GM12865 (cell line): ENCODE data around the gene FBXO11.

ENCODE experiments used
- DNase-seq: peaks from one replicate; pipeline ENCODE4 v3.0.0; 2010; ENCODE audit warnings: low read depth
- H3K4me3 ChIP-seq: 2 replicates; pipeline ENCODE4 v1.5.1; 2011; ENCODE audit warnings: mild to moderate bottlenecking, low read depth, low read length, control low read depth
- CTCF ChIP-seq: IDR thresholded peaks from 2 replicates; pipeline ENCODE4 v1.5.1; 2011; ENCODE audit warnings: low read length, control low read depth, low read depth, inconsistent platforms; ENCODE audit not compliant: insufficient read depth; ENCODE audit errors: missing control alignments

Gene FBXO11

GRCh38 chr2:47815764-47816163 is 90.5 kb downstream of the FBXO11 start:
- peak; percentile 41 for DNase-seq
- no peak for TF ChIP-seq CTCF
- H3K4me3 ChIP-seq: no peak overlapping the region

GRCh38 chr2:47811668-47812067 is 94.6 kb downstream of the FBXO11 start:
- TF ChIP-seq CTCF: no peak
- H3K4me3 ChIP-seq: no peak overlapping the region
- DNase-seq: no peak

- H3K4me3 ChIP-seq: no peak overlapping the region
- no peak for TF ChIP-seq CTCF
- no peak for DNase-seq
Observed at GRCh38 chr2:47810850-47811249, 95.4 kb downstream of the FBXO11 start.

- no peak overlapping the region for H3K4me3 ChIP-seq
- no peak for DNase-seq
- no peak for TF ChIP-seq CTCF
Observed at GRCh38 chr2:47809903-47810302, 96.4 kb downstream of the FBXO11 start.

GRCh38 chr2:47808614-47809013 is 97.7 kb downstream of the FBXO11 start:
- H3K4me3 ChIP-seq: no peak overlapping the region
- TF ChIP-seq CTCF: no peak
- no peak for DNase-seq

- no peak overlapping the region for H3K4me3 ChIP-seq
- TF ChIP-seq CTCF: no peak
- DNase-seq: no peak
Observed at GRCh38 chr2:47805850-47806249, 100.4 kb downstream of the FBXO11 start.

- no peak overlapping the region for H3K4me3 ChIP-seq
- TF ChIP-seq CTCF: no peak
- no peak for DNase-seq
Observed at GRCh38 chr2:47803770-47804169, 102.5 kb downstream of the FBXO11 start.
